HT-29 (cell line): Measurements from ENCODE around the gene HMGB2. TPM values are rescaled to one million over a fixed set of nuclear protein-coding genes. Genes with fewer than 3 reads are reported as not detected.
A peak's percentile ranks its signal among the peaks of the same experiment; 100 is the strongest.

Experiments
- DNase-seq: peaks from one replicate; pipeline ENCODE4 v3.0.0-alpha.2; 2015; ENCODE audit warnings: low spot score
- total RNA-seq: library from RNA; depleted of rRNA; stranded (reverse); fragments of >200 nt; shearing (Covaris generic); gene quantifications from 2 replicates; pipeline ENCODE4 v1.2.3, GENCODE V29; 2014; rRNA removed

HMGB2 gene
- total RNA-seq, 1 experiment from 2014 or later: 113 TPM

DNA sequence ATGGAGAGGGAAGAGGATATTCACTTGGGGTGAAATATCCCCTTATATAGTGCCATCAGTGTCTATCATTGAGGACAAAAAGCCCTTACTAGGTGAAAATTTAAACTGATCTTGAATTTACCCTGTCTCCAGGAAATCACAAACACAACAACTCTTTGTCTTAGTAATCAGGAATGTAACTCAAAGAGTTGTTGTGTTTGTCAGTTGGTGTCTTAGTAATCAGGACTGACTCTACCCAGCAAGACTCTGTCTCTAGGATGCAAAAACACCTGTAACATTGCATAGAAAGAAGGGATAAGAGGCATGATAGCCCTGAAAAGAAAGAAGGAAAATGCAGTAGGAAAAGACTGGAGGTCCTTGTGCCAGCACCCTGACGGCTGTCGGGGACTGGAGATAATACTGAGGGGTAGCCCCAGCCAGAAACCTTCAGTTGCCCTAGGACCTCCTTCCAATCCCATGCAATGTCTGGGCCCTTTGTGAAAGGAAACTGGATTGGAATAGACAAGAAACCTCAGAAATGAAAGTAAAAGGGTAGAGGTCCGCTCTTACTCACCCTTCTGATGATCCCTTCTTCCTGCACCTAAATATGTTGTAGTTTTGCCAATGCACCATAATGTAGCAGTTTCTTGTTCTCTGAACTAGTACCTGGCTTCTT lies 45.3 kb downstream of the HMGB2 start:
- DNase-seq: no peak

DNA sequence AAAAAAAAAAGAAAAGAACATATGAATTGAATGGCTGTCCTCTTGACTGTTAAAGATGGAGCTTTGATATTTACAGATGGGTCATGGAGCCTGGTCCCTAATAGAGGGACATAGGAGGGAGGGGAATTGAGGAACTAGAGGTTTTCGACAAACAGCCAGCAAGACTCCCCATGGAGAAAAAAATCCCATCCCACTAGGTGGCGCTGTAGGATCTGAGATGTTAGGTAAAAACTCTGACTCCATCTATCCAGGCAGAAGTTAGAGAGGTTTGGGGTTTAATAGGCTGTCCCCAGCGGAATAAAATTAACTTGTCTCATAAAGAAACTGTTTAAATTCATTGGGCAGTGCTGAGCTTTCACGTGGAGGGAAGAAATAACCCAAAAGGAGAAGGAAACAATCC lies 45.9 kb downstream of the HMGB2 start:
- peak; percentile 57 for DNase-seq

DNA sequence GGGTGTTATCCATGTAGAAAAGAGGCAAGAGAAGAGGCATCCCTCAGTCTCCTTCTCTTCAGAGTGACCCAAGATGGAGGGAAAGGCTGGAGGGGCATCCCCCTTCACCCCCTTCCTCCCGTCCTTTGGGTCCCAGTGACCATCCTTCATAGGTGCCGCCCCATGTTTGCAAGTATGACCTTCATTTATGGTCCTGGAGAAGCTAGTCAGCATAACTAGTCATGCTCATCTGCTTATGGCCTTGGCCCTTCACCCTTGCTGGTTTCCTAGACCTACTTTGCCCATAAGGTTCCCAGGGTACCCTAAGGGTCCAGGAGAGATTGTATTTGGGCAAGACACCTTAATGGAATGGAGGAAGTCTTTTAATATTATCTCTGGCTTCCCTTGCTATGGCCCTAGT lies 46.7 kb downstream of the HMGB2 start:
- DNase-seq: no peak

DNA sequence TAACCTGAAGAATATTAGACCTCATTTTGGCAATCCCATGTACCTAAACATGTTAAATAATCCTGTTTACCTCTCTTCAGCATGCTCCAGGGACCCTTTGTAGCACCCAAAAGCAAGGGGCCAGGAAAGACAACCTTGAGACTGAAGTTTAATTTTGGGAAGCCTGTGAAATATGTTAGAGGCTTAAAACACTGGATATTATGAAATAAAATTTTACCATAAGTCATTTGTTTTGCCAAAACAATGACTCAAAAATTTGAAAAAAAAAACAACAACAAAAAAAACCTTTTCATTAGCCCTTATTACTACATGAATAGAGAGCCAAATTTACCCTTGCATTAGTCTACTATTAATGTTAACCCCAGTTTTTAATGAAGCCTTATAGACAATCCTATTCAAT lies 49.7 kb downstream of the HMGB2 start:
- DNase-seq: no peak

DNA sequence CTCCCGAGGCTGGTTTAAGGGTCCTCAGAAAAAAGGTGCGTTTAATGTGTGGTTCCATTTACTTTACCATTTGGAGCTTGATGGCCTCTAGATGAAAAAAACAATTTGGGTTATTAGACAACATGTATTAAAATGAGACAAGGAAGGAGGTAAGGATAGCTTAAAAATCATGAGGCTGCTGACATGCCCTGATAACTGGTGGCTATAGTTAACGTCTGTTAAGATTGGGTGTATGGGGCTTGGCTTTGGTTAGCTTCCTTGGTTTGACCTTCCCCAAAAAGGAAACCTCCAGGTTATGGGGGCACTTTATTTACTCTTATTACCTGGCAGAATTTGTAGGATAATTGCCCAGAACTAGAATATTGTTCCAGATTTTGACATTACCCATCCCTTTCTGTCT lies 51.5 kb downstream of the HMGB2 start:
- no peak for DNase-seq

DNA sequence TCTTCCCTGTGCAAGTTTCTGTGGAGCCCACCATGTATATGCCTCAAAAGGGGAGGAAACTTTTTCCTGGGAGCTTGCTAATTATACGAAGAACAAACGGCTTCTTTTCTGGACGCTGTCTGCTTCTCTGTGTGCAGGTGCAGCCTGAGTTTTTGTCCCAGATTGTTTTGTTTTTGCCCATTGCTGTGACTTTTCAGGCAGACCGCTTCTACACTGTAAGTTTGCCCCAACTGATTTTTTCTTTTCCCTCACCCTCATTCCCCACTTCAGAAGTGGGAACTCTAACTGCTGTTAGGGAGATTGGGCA lies 51.9 kb downstream of the HMGB2 start:
- no peak for DNase-seq

DNA sequence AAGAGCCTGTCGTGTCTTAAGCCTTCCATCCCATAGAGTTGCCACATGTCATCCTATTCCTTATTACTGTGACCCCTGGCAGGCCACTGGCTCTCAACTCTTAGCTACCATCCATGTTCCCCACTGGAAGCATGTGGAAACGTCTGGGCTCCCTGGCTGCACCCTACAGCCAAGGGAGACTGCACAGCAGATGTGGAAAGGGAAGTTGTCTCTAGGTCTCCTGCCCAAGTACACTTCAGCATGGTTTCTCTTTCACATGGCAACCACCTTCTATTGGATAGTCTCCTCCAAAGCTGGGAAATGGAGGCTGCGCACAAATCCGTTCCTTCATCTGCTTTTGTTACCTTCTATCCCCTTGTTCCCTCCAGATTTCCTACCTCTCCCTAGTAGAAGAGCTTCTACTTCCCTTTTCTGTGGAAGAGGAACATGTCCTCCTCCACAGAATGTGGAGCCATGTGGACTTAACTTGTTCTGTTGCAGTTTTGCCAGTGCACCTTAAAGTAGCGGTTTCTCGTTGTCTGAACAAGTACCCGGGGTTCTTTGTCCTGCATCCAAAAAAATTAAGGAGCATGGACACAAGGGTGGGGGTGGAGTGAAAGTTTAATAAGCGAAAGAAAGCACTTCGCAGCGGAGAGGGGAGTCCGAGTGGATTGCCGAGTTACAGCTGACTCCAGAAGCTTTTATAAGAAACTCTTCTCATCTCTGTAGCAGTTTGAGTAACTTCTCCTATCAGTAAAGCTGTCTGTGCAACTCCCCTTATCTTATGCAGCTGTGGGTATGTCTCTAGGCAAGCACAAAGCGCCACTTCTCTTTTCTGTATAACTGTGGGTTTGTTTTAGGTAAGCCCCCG lies 52.5 kb downstream of the HMGB2 start:
- no peak for DNase-seq

Other genes with a start within 250 kb of the HMGB2 start
- gene GALNT7, start 165.5 kb downstream of the HMGB2 start, total RNA-seq: 14.4 and 15.4 TPM in 2 replicates
- 17.7 and 21.7 TPM in 2 replicates for gene SAP30, start 36.6 kb upstream of the HMGB2 start, total RNA-seq
- gene SCRG1, start 64.8 kb upstream of the HMGB2 start, total RNA-seq: not detected in 2 replicates
- not detected in 2 replicates for gene HAND2, start 195.9 kb upstream of the HMGB2 start, total RNA-seq